IPS-20b (cell line): ENCODE data around the gene ANO3.

Source experiments
- H3K27ac ChIP-seq: one replicate; pipeline ENCODE4 v1.5.1; 2013; ENCODE audit warnings: low read length
- H3K27me3 ChIP-seq: 2 replicates; pipeline ENCODE4 v1.6.1; 2013; ENCODE audit warnings: mild to moderate bottlenecking, low read length, inconsistent platforms; ENCODE audit not compliant: insufficient read depth
- H3K36me3 ChIP-seq: 2 replicates; pipeline ENCODE4 v1.6.1; 2013; ENCODE audit warnings: low read depth, mild to moderate bottlenecking, inconsistent platforms, low read length, moderate library complexity; ENCODE audit not compliant: insufficient read depth
- H3K4me1 ChIP-seq: 2 replicates; pipeline ENCODE4 v1.6.1; 2013; ENCODE audit warnings: mild to moderate bottlenecking, control low read depth, inconsistent platforms, low read length, moderate library complexity; ENCODE audit not compliant: insufficient read depth
- H3K4me3 ChIP-seq: 2 replicates; pipeline ENCODE4 v1.5.1; 2013; ENCODE audit warnings: mild to moderate bottlenecking, low read length, inconsistent platforms
- H3K9ac ChIP-seq: 2 replicates; pipeline ENCODE4 v1.6.1; 2013; ENCODE audit warnings: low read depth, mild to moderate bottlenecking, inconsistent platforms, low read length, moderate library complexity
- H3K9me3 ChIP-seq: 2 replicates; pipeline ENCODE4 v1.6.1; 2013; ENCODE audit warnings: mild to moderate bottlenecking, low read depth, low read length, inconsistent platforms; ENCODE audit not compliant: insufficient read depth

ANO3 gene

GRCh38 chr11:26324270-26324669 lies 7.7 kb upstream of the ANO3 start:
- H3K9ac ChIP-seq: no peak overlapping the region
- H3K27me3 ChIP-seq: no peaks in the 10 kb centered on the region
- H3K36me3 ChIP-seq: no peaks in the 10 kb centered on the region
- H3K4me1 ChIP-seq: peaks cover 6% of the 10 kb centered on the region
- no peak overlapping the region for H3K4me3 ChIP-seq
- no peak overlapping the region for H3K27ac ChIP-seq
- no peaks in the 10 kb centered on the region for H3K9me3 ChIP-seq

- Histone ChIP-seq H3K4me1 (peaks cover 11% of the 10 kb centered on the region; the same call in 1 of the 2 replicates), H3K36me3 (no peaks in the 10 kb centered on the region), H3K9ac (no peak overlapping the region), H3K9me3 (no peaks in the 10 kb centered on the region), H3K4me3 (no peak overlapping the region), H3K27me3 (peaks cover 5% of the 10 kb centered on the region; the same call in 1 of the 2 replicates), H3K27ac (no peak overlapping the region)
Observed at GRCh38 chr11:26326793-26327400, 5.0 kb upstream of the ANO3 start.

GRCh38 chr11:26329206-26329605 lies 2.7 kb upstream of the ANO3 start:
- no peak overlapping the region for H3K4me3 ChIP-seq
- peaks cover 5% of the 10 kb centered on the region; the same call in 1 of the 2 replicates for H3K27me3 ChIP-seq
- no peaks in the 10 kb centered on the region for H3K9me3 ChIP-seq
- H3K36me3 ChIP-seq: no peaks in the 10 kb centered on the region
- H3K27ac ChIP-seq: no peak overlapping the region
- H3K9ac ChIP-seq: no peak overlapping the region
- H3K4me1 ChIP-seq: peaks cover 20% of the 10 kb centered on the region; the same call in 1 of the 2 replicates

GRCh38 chr11:26330262-26330661 lies 1.7 kb upstream of the ANO3 start:
- Histone ChIP-seq H3K9me3 (no peaks in the 10 kb centered on the region), H3K27me3 (peaks cover 5% of the 10 kb centered on the region; the same call in 1 of the 2 replicates), H3K4me3 (no peak overlapping the region), H3K36me3 (no peaks in the 10 kb centered on the region), H3K27ac (no peak overlapping the region), H3K4me1 (peaks cover 24% of the 10 kb centered on the region; the same call in 1 of the 2 replicates), H3K9ac (no peak overlapping the region)

- Histone ChIP-seq H3K4me3 (peak overlapping the region; percentile 66), H3K36me3 (no peaks in the 10 kb centered on the region), H3K27me3 (peaks cover 5% of the 10 kb centered on the region; the same call in 1 of the 2 replicates), H3K27ac (no peak overlapping the region), H3K9ac (peak overlapping the region; percentile 38; the same call in 1 of the 2 replicates), H3K4me1 (peaks cover 24% of the 10 kb centered on the region; the same call in 1 of the 2 replicates), H3K9me3 (no peaks in the 10 kb centered on the region)
Observed at GRCh38 chr11:26332572-26332915, 614 bp downstream of the ANO3 start.

GRCh38 chr11:26333906-26334305 lies 2.0 kb downstream of the ANO3 start:
- peaks cover 21% of the 10 kb centered on the region; the same call in 1 of the 2 replicates for H3K4me1 ChIP-seq
- no peaks in the 10 kb centered on the region for H3K9me3 ChIP-seq
- peaks cover 5% of the 10 kb centered on the region; the same call in 1 of the 2 replicates for H3K27me3 ChIP-seq
- H3K4me3 ChIP-seq: no peak overlapping the region
- no peak overlapping the region for H3K27ac ChIP-seq
- H3K9ac ChIP-seq: no peak overlapping the region
- H3K36me3 ChIP-seq: no peaks in the 10 kb centered on the region

- peaks cover 19% of the 10 kb centered on the region; the same call in 1 of the 2 replicates for H3K4me1 ChIP-seq
- no peaks in the 10 kb centered on the region for H3K9me3 ChIP-seq
- peaks cover 5% of the 10 kb centered on the region; the same call in 1 of the 2 replicates for H3K27me3 ChIP-seq
- H3K27ac ChIP-seq: no peak overlapping the region
- no peak overlapping the region for H3K4me3 ChIP-seq
- H3K9ac ChIP-seq: no peak overlapping the region
- H3K36me3 ChIP-seq: no peaks in the 10 kb centered on the region
Observed at GRCh38 chr11:26335903-26336302, 4.0 kb downstream of the ANO3 start.

- no peaks in the 10 kb centered on the region for H3K36me3 ChIP-seq
- H3K4me1 ChIP-seq: no peaks in the 10 kb centered on the region
- no peaks in the 10 kb centered on the region for H3K27me3 ChIP-seq
- H3K9me3 ChIP-seq: no peaks in the 10 kb centered on the region
- no peak overlapping the region for H3K4me3 ChIP-seq
- no peak overlapping the region for H3K9ac ChIP-seq
- H3K27ac ChIP-seq: no peak overlapping the region
Observed at GRCh38 chr11:26344647-26345046, 12.7 kb downstream of the ANO3 start.

- Histone ChIP-seq H3K9me3 (no peaks in the 10 kb centered on the region), H3K27ac (no peak overlapping the region), H3K27me3 (no peaks in the 10 kb centered on the region), H3K36me3 (no peaks in the 10 kb centered on the region), H3K4me3 (no peak overlapping the region), H3K4me1 (no peaks in the 10 kb centered on the region), H3K9ac (no peak overlapping the region)
Observed at GRCh38 chr11:26348776-26349175, 16.8 kb downstream of the ANO3 start.

GRCh38 chr11:26350002-26350401 lies 18.1 kb downstream of the ANO3 start:
- Histone ChIP-seq H3K4me1 (no peaks in the 10 kb centered on the region), H3K9me3 (no peaks in the 10 kb centered on the region), H3K9ac (no peak overlapping the region), H3K36me3 (no peaks in the 10 kb centered on the region), H3K27ac (no peak overlapping the region), H3K4me3 (no peak overlapping the region), H3K27me3 (no peaks in the 10 kb centered on the region)

GRCh38 chr11:26353010-26353409 lies 21.1 kb downstream of the ANO3 start:
- no peaks in the 10 kb centered on the region for H3K4me1 ChIP-seq
- H3K9ac ChIP-seq: no peak overlapping the region
- H3K27ac ChIP-seq: no peak overlapping the region
- H3K4me3 ChIP-seq: no peak overlapping the region
- H3K36me3 ChIP-seq: no peaks in the 10 kb centered on the region
- no peaks in the 10 kb centered on the region for H3K9me3 ChIP-seq
- no peaks in the 10 kb centered on the region for H3K27me3 ChIP-seq

- Histone ChIP-seq H3K9me3 (peaks cover 11% of the 10 kb centered on the region; the same call in 1 of the 2 replicates), H3K4me1 (no peaks in the 10 kb centered on the region), H3K4me3 (no peak overlapping the region), H3K27ac (no peak overlapping the region), H3K9ac (no peak overlapping the region), H3K27me3 (no peaks in the 10 kb centered on the region), H3K36me3 (no peaks in the 10 kb centered on the region)
Observed at GRCh38 chr11:26359055-26359454, 27.1 kb downstream of the ANO3 start.
